ENCODE data around the gene SLC22A23. TPM values are rescaled to one million over a fixed set of nuclear protein-coding genes. Genes with fewer than 3 reads are reported as not detected.

SLC22A23 gene
- total RNA-seq, 2 experiments from 2014 or later, result 13.4 to 13.6 TPM

DNA sequence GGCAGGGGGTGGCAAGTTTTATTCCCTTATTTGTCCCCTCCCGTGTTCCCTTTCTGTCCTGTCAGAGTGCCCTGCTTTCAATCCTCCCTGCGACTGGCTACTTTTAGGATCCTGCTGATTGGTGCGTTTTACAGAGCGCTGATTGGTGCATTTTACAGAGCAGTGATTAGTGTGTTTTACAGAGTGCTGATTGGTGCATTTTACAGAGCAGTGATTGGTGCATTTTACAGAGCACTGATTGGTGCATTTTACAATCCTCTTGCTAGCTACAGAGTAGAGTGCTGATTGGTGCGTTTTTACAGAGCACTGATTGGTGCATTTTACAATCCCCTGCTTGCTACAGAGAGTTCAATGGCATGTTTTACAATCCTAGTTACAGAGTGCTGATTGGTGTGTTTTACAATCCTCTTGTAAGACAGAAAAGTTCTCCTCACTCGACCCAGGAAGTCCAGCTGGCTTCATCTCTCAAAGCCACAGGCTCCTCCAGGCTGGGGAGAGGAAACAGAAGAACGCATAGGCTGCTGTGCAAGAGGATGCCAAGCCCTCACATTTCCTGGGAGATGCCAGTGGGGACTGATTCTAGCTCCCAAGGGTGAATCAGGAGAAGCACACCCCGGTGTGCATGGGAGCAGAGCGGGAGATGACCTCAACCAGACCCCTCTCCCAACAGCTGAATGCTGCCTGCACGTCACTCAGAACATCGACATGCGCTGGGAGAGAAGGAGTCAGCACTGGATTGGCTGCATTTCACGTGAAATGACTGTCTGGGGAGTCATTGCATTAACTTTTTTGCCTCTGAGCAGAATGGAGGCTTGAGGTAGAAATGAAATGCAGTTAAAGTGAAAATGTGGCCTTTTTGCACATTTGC, 48.3 kb upstream of the SLC22A23 start:
- CTCF ChIA-PET, result no interaction called here
- Histone ChIP-seq H3K4me1 (ENCODE audit: insufficient read depth, low read length) (no peaks in the 10 kb centered on the region), H3K27ac (ENCODE audit: low read depth in 1 of 2, low read length in 2 of 2) (no peak overlapping the region), H3K4me3 (ENCODE audit: low read length) (no peak overlapping the region), H3K9me3 (ENCODE audit: control insufficient read depth in 1 of 2, insufficient read depth in 1 of 2, low read length in 2 of 2) (no peaks in the 10 kb centered on the region), H3K36me3 (ENCODE audit: insufficient read depth, low read length) (no peaks in the 10 kb centered on the region), H3K27me3 (ENCODE audit: control insufficient read depth in 1 of 2, insufficient read depth in 2 of 2, low read length in 2 of 2) (peaks cover 0 to 4% of the 10 kb centered on the region in 2 experiments)
- Mint-ChIP-seq H3K36me3 (ENCODE audit: low read depth) (no peaks in the 10 kb centered on the region), H3K27me3 (peaks cover 19% of the 10 kb centered on the region), H3K9me3 (no peaks in the 10 kb centered on the region), H3K4me1 (ENCODE audit: low read depth) (no peaks in the 10 kb centered on the region), H3K27ac (no peak overlapping the region), H3K4me3 (no peak overlapping the region)
- POLR2A ChIA-PET, result no interaction called here
- DNase-seq (no peak), ATAC-seq (ENCODE audit: poor library complexity) (no peak)
- TF ChIP-seq, protein P1, sequence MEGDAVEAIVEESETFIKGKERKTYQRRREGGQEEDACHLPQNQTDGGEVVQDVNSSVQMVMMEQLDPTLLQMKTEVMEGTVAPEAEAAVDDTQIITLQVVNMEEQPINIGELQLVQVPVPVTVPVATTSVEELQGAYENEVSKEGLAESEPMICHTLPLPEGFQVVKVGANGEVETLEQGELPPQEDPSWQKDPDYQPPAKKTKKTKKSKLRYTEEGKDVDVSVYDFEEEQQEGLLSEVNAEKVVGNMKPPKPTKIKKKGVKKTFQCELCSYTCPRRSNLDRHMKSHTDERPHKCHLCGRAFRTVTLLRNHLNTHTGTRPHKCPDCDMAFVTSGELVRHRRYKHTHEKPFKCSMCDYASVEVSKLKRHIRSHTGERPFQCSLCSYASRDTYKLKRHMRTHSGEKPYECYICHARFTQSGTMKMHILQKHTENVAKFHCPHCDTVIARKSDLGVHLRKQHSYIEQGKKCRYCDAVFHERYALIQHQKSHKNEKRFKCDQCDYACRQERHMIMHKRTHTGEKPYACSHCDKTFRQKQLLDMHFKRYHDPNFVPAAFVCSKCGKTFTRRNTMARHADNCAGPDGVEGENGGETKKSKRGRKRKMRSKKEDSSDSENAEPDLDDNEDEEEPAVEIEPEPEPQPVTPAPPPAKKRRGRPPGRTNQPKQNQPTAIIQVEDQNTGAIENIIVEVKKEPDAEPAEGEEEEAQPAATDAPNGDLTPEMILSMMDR (IDR thresholded peaks at IDR 0.05), result no peak
- intact Hi-C loops (cut with DNase I, micrococcal nuclease), result no loop called here

DNA sequence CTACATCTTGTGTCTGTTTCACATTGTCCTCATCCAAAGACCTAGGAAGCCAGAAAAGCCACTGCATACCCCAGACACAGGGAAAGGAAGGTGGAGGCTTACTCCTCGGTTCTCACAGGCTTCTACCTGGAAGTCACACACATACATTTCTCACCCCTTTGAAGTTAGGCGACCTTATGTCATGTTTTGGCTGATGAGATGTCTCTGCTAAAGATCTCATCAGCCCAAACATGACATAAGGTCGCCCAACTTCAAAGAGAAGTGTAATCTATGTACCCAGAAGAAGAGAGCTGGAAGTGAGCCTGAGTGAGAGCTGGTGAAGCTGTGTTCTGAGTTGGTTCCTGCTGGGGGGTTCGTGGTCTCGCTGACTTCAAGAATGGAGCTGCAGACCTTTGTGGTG, 47.5 kb upstream of the SLC22A23 start:
- H3K4me3 ChIP-seq (ENCODE audit: low read length), result no peak overlapping the region
- no peak for ATAC-seq (ENCODE audit: poor library complexity)
- intact Hi-C loops (cut with DNase I, micrococcal nuclease), result no loop called here

DNA sequence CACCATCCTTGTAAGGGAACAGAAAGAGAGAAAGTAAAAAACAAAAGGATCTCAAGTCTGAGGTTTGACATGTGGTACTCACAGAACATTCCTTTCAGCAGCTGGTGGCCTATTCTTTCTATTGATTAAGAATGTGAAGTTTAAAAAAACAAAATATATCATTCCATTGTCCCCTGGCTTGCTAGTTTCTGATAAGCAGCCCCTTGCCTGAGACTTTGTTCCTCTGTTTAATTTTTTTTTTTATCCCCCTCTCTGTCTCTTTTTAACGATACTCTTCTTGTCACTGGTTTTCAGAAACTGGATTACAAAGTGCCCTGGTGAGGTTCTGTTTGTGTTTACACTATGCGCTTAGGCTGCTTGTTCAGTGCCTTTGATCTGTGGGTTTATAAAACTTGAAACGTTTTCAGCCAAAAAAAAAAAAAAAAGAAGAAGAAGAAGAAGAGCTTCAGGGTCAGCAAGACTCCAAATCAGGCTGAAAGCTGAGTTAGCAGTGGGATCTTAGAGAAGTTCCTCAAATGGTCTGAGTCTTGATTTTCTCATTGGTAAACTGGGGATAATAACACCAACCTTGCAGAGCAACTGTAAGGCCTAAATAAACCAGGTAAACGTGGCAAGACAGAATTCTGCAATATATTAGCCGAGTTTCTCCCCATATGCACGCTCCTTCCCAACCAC, 45.1 kb upstream of the SLC22A23 start:
- no peak overlapping the region for H3K4me3 Mint-ChIP-seq
- Histone ChIP-seq H3K4me3 (ENCODE audit: low read length) (no peak overlapping the region), H3K36me3 (ENCODE audit: insufficient read depth, low read length) (no peaks in the 10 kb centered on the region), H3K27me3 (ENCODE audit: control insufficient read depth in 1 of 2, insufficient read depth in 2 of 2, low read length in 2 of 2) (peaks cover 0 to 4% of the 10 kb centered on the region in 2 experiments), H3K4me1 (ENCODE audit: insufficient read depth, low read length) (no peaks in the 10 kb centered on the region), H3K9me3 (ENCODE audit: control insufficient read depth in 1 of 2, insufficient read depth in 1 of 2, low read length in 2 of 2) (no peaks in the 10 kb centered on the region), H3K27ac (ENCODE audit: low read depth in 1 of 2, low read length in 2 of 2) (no peak overlapping the region)
- TF ChIP-seq, protein P1 (IDR thresholded peaks at IDR 0.05), result no peak
- no peaks in the 10 kb centered on the region for H3K9me3 Mint-ChIP-seq
- H3K27ac Mint-ChIP-seq, result no peak overlapping the region
- H3K4me1 Mint-ChIP-seq (ENCODE audit: low read depth), result no peaks in the 10 kb centered on the region
- ATAC-seq (ENCODE audit: poor library complexity) (no peak), DNase-seq (no peak)
- intact Hi-C loops (cut with DNase I, micrococcal nuclease), result no loop called here
- no peaks in the 10 kb centered on the region for H3K36me3 Mint-ChIP-seq (ENCODE audit: low read depth)
- POLR2A ChIA-PET, result no interaction called here
- CTCF ChIA-PET, result interaction anchor here (0.6 kb wide), 1 partner anchor 17 kb away, joined by 3 read pairs; no protein-coding TSS in a partner anchor
- H3K27me3 Mint-ChIP-seq, result peaks cover 16% of the 10 kb centered on the region

More for the DNA sequence above, 47.5 kb upstream of the SLC22A23 start:
- Mint-ChIP-seq H3K27ac (no peak overlapping the region), H3K9me3 (no peaks in the 10 kb centered on the region), H3K4me3 (no peak overlapping the region), H3K4me1 (ENCODE audit: low read depth) (no peaks in the 10 kb centered on the region), H3K36me3 (ENCODE audit: low read depth) (no peaks in the 10 kb centered on the region), H3K27me3 (peaks cover 19% of the 10 kb centered on the region)
- Histone ChIP-seq H3K27me3 (ENCODE audit: control insufficient read depth in 1 of 2, insufficient read depth in 2 of 2, low read length in 2 of 2) (peaks cover 0 to 4% of the 10 kb centered on the region in 2 experiments), H3K4me1 (ENCODE audit: insufficient read depth, low read length) (no peaks in the 10 kb centered on the region), H3K36me3 (ENCODE audit: insufficient read depth, low read length) (no peaks in the 10 kb centered on the region), H3K9me3 (ENCODE audit: control insufficient read depth in 1 of 2, insufficient read depth in 1 of 2, low read length in 2 of 2) (no peaks in the 10 kb centered on the region), H3K27ac (ENCODE audit: low read depth in 1 of 2, low read length in 2 of 2) (no peak overlapping the region)
- POLR2A ChIA-PET, result no interaction called here
- no peak for DNase-seq
- TF ChIP-seq, protein P1 (IDR thresholded peaks at IDR 0.05), result no peak
- CTCF ChIA-PET, result no interaction called here
